Spleen (tissue), 7 donors: ENCODE data around the gene ESYT3.

Source experiments
- CTCF ChIP-seq, 11 experiments: fragments of 200-600 bp in 7 of 11; fragments of 450-650 bp in 4 of 11; sonication (generic) in 4 of 11; IDR thresholded peaks in 8 of 11; conservative IDR thresholded peaks in 3 of 11; 1 replicate in 7 of 11; 2 replicates in 4 of 11; pipeline versions ENCODE4 v1.4.0 to v1.8.0; 2016 to 2021; ENCODE audit warnings: antibody characterized with exemption in 11 of 11, inconsistent platforms in 4 of 11, mild to moderate bottlenecking in 1 of 11
- POLR2A ChIP-seq, 3 donors: fragments of 450-650 bp; IDR thresholded peaks; one replicate each; pipeline ENCODE4 v1.5.1; 2017; ENCODE audit warnings: antibody characterized with exemption in 3 of 3, mild to moderate bottlenecking in 1 of 3
- POLR2AphosphoS5 ChIP-seq, 3 donors: sonication (generic); formaldehyde crosslinking; IDR thresholded peaks; one replicate each; pipeline ENCODE4 v1.5.1; 2017; ENCODE audit warnings: antibody characterized with exemption in 3 of 3
- donor health status: DM: no; HTN: no; CAD: no; lungs with moderate emphysema.
- donor health status: DM: no; HTN: no; CAD: no.
- donor health status: DM: no; HTN: no; CAD: no.

GRCh38 chr3:138408751-138409570 lies 25.5 kb upstream of the ESYT3 start:
- no peak for TF ChIP-seq CTCF (IDR thresholded peaks at IDR 0.05 in 8 of 11, conservative IDR thresholded peaks at IDR 0.05 in 3 of 11)
- TF ChIP-seq POLR2AphosphoS5 (IDR thresholded peaks at IDR 0.05), result no peak
- TF ChIP-seq POLR2A (IDR thresholded peaks at IDR 0.05), result no peak
